Measurements from ENCODE around the gene ENPP7.
A peak's percentile ranks its signal among the peaks of the same experiment; 100 is the strongest.

ENPP7 gene

DNA sequence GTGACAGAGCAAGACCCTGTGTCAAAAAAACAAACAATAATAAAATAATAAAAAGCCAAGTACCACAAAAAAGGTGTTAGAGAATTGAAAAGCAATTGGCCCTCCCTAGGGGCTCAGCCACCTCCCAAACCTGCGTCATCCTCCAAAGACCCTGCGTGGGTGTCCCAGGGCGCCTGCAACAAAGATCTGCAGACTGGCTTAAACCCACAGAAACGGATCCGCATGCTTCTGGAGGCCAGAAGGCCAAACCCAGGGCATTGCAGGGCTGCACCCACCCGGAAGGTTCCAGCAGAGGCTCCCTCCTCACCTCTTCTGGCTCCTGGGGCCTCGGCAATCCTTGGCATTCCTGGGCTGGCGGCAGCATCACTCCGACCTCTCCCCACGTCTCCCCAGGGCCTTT lies 1.5 kb downstream of the ENPP7 start:
- DNase-seq (ENCODE audit: low spot score) = no peak

DNA sequence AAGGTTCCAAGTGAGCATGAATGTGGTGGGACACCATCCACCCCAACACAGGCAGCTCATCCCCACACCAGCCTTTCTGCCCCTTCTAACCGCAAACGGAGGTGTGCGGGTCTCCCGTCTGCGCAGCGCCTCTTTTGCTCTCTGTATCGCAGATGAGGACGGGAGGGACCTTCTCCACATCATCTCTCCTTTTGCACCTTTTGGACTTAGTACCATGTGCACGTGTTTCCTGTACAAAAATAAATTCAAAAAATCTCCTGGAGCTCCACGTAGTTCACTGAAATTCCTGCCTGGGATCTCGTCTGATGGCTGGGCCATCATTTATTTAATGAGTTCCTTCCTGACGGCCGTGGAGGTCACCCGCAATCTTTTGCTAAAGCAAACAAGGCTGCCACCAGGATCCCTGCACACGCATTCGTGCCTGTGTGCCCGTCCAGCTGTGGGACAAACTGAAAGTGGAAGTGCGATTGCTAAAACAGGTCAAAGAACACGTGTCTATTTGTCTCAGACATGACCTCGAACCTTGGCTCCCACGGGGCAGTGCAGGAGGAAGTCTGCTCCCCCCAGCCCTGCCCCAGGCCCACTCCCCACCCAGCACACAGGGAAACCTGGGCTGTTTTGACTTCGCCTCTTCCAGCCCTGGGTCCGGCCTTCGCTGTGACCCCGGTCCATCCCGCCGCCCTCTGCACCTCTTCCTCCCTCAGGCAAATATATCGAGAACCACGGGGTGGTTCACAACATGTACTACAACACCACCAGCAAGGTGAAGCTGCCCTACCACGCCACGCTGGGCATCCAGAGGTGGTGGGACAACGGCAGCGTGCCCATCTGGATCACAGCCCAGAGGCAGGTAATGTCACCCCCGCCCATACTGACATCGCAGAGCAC lies 2.3 kb downstream of the ENPP7 start:
- no peak for DNase-seq (ENCODE audit: low spot score)

DNA sequence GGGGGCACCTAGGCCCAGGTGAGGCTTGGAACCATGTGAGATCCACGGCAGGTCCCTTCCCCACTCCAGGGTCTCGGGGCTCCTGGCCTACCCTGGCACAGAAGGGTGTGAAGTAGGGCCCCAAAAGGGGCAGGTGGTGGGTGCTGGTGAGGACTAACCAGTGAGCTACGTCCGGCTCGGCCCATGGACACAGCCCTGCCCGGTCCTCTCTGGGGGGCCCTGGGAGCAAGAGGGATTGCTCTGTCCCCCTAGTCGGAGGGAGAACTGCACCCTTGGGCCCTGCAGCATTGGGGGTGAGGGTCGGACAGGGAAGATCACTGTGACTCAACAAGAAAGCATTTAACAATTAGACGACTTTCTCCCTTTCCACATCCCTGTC lies 2.9 kb downstream of the ENPP7 start:
- no peak for DNase-seq (ENCODE audit: low spot score)

DNA sequence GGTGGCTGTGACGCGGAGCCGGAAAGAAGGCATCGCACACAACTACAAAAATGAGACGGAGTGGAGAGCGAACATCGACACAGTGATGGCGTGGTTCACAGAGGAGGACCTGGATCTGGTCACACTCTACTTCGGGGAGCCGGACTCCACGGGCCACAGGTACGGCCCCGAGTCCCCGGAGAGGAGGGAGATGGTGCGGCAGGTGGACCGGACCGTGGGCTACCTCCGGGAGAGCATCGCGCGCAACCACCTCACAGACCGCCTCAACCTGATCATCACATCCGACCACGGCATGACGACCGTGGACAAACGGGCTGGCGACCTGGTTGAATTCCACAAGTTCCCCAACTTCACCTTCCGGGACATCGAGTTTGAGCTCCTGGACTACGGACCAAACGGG lies 4.4 kb downstream of the ENPP7 start:
- no peak for DNase-seq (ENCODE audit: low spot score)

DNA sequence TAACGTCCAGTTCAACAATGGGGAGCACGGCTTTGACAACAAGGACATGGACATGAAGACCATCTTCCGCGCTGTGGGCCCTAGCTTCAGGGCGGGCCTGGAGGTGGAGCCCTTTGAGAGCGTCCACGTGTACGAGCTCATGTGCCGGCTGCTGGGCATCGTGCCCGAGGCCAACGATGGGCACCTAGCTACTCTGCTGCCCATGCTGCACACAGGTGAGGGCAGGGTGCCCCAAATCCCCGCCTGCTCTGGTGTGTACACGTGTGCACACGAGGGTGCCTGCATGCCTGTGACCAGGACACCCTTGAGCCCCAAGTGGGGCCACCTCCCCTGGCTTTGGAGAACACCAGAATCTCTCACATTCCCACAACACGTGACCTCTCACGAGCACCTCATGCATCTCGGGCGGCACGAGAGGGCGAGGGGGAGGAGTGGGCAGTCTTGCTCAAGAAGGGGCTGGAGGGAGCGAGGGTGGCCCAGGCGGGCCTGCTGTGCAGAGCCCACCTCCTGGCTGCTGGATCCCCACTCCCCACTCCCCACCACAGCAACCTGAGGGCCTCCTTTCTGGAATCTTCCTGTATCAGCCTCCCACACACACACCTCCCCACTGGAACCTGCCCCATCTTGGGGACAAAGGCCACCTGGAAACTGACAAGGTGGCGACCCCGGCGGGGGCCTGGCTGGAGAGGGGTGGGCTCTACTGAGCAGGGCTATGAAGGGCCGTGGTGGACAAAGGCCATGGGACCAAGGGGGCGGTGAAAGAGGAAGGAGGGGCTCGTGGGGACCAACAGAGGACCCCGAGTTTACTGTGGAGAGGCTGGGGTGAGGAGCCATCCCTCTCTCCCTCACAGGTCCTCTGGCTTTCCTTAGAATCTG lies 6.5 kb downstream of the ENPP7 start:
- no peak for DNase-seq (ENCODE audit: low spot score)

DNA sequence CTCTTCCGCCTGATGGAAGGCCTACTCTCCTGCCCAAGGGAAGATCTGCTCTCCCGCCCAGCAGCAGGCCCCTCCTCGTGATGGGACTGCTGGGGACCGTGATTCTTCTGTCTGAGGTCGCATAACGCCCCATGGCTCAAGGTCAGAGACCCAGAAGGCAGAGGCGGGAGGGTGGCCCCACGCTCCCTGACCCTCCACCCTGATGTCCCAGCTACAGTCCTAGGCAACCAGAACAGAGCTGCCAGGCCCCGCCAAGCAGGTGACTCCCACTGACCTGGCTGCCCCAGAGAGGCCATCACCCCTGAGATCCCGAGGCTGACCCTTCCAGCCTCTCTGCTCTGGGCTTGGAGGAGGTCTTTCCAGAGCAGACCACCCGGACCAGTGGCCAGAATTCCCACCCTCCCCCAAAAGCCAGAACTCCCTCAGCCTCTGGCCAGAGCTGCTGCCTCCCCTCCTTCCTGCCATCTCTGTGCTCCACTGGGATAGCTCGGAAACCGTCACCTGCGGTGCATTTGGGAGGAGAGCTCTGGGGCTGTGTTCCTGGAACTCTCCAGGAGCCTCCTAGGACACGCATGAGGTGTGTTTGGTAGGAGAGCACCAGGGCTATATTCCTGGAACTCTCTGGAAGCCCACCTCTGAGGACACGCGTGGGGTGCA lies 7.3 kb downstream of the ENPP7 start:
- DNase-seq (ENCODE audit: low spot score) = no peak

GRCh38 chr17:79738643-79739042 lies 7.9 kb downstream of the ENPP7 start:
- no peak for DNase-seq (ENCODE audit: low spot score)

DNA sequence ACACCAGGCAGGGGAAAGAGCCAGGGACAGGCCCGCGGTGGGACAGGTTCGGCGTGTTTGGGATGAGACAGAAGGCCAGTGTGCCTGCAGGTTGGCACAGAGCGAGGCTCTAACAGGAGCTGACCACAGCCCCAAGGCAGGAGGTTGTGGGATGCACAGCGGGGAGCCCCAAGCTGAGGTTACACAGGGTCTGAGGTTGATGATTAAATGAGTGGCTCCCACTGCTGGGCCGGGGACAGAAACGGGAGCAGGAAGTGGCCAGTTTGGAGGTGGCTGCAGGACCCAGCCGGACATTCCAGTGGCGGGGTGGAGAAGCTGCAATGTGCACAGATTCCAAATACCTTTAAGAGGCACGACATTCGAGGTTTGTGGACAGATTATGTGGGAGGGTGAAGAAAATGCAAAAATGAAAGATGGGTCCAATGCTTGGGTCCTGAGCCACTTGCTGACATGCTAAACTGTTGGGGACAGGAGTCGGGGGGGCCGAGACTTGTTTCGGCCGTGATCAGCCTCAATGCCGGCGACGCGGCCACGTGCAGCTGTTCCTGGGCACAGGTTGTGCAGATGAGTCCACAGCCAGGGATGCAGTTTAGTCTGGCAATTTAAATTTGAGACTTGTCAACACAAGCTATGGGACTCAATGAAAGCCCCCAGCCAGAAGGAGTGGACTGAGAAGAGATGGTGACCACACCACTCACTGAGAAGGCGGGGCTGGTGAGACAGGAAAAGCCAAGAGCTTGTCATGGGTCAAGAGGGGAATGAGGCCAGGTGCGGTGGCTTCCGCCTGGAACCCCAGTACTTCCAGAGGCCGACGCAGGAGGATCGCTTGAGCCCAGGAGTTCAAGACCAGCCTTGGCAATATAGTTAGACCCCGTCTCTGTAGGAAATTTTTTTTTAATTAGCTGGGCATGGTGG lies 8.7 kb downstream of the ENPP7 start:
- DNase-seq (ENCODE audit: low spot score) = no peak

DNA sequence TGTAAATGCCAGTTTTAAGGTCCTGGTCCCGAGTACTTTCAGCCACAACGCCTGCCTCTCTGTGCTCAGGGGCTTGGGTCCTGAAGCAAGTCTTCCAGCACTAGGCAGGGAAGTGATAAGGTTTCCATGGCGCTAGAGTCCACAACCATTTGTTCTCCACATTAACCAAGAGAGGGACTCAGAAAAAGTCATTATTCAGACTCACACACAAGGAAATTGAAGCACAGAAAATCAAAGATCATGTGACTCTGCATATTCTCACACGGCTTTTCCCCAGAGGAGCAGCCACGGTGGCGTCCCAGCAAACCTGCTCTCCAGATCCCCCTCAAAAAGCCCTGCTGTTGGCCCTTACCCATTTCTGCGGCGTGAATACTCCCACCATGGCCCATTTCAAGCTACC lies 9.7 kb downstream of the ENPP7 start:
- DNase-seq (ENCODE audit: low spot score) = no peak

GRCh38 chr17:79741401-79741750 lies 10.6 kb downstream of the ENPP7 start:
- DNase-seq (ENCODE audit: low spot score) = no peak

GRCh38 chr17:79741751-79742588 lies 11.2 kb downstream of the ENPP7 start:
- peak; percentile 37 for DNase-seq (ENCODE audit: low spot score)

DNA sequence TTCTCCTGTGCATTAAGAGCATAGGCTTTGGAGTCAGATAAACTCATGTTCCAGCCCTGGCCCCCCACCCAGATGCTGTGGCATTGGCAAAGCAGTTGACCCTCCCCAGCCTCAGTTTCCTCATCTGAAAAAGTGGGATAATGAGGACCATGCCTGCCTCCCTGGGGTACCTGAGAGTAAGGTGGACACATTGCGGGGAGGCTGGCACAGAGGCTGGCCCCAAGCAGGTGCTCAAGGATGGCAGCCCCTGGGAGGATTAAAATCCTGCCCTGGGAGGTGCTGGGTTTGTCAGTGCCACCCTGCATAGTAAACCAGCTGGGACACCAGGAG lies 11.8 kb downstream of the ENPP7 start:
- DNase-seq (ENCODE audit: low spot score) = no peak

- no peak for DNase-seq (ENCODE audit: low spot score)
These were observed 12.3 kb downstream of the ENPP7 start for GRCh38 chr17:79742951-79743476.

DNA sequence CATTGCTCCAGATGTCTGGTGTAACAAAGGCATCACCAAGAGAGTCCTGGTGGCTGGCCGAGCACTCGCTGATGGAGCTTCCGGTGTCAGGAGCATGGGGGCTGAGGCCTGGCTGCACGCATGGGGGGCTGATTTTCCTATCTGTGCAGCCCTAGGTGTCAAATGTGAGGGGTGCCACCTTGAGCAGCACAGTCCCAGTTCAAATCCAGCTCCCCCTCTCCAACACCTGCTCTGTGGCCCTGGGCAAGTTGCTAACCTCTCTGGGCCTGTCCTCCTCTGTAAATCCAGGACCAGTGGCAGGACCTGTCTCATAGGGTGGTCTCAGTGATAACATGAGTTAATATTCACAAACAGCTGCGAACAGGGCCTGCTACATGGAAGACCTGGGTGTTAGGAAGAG lies 12.9 kb downstream of the ENPP7 start:
- DNase-seq (ENCODE audit: low spot score) = no peak

GRCh38 chr17:79745641-79746105 lies 14.9 kb downstream of the ENPP7 start:
- no peak for DNase-seq (ENCODE audit: low spot score)

GRCh38 chr17:79746889-79747507 lies 16.3 kb downstream of the ENPP7 start:
- DNase-seq (ENCODE audit: low spot score) = no peak

GRCh38 chr17:79747508-79748294 lies 17.0 kb downstream of the ENPP7 start:
- no peak for DNase-seq (ENCODE audit: low spot score)

GRCh38 chr17:79748295-79749099 lies 17.8 kb downstream of the ENPP7 start:
- no peak for DNase-seq (ENCODE audit: low spot score)

Data from hematopoietic multipotent progenitor cell treated with erythropoietin and hydrocortisone succinate and interleukin-3 and kit ligand, for 17 days (in vitro differentiated cells).